HG03103 (cell line): Measurements from ENCODE around the gene ITGA1.
"Not testable (repeated sequence)": the region's sequence is repeated elsewhere in the genome, so short reads cannot be mapped to it uniquely, and the experiment has no call there.

ENCODE experiments used
- ATAC-seq: cut with Tn5 transposase; IDR thresholded peaks from one replicate; pipeline ENCODE4 v1.9.1; 2021; ENCODE audit warnings: low read depth; ENCODE audit not compliant: unreplicated experiment

Gene ITGA1

GRCh38 chr5:52825826-52826225 is 38.1 kb downstream of the ITGA1 start:
- ATAC-seq, result peak; percentile 80

DNA sequence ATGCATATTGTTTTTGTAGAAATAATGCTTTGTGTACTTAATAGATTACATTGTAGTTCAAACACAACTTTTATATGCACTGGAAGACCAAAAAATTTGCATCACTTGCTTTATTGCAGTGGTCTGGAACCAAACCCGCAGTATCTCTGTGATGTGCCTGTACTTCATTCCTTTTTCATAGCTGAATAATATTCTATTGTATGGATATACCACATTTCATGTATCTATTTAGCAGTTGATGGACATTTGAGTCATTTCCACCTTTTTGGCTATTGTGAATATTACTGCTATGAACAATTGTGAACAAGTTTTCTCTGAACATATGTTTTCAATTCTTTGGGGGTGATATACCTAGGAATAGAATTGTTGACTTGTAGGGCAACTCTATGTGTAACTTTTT is 40.1 kb downstream of the ITGA1 start:
- no peak for ATAC-seq

DNA sequence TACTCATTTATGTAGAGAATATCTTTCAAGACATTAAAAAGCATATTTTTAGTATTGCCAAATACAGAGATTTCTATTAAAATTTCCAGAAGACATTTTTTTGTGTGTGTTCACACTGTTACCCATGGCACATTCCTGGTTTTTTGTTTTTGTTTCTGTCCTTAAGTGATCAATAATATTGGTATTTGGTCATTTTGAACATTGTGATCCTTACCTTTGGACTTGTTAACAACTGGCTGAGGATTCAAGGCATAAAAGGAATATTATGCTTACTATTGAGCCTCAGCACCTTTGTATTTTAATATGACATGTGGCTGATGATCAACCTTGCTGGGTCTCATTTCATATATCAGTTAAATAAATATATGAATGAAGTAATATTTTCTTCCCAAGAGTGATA is 41.9 kb downstream of the ITGA1 start:
- no peak for ATAC-seq

GRCh38 chr5:52830650-52831049 is 42.9 kb downstream of the ITGA1 start:
- ATAC-seq, result no peak

DNA sequence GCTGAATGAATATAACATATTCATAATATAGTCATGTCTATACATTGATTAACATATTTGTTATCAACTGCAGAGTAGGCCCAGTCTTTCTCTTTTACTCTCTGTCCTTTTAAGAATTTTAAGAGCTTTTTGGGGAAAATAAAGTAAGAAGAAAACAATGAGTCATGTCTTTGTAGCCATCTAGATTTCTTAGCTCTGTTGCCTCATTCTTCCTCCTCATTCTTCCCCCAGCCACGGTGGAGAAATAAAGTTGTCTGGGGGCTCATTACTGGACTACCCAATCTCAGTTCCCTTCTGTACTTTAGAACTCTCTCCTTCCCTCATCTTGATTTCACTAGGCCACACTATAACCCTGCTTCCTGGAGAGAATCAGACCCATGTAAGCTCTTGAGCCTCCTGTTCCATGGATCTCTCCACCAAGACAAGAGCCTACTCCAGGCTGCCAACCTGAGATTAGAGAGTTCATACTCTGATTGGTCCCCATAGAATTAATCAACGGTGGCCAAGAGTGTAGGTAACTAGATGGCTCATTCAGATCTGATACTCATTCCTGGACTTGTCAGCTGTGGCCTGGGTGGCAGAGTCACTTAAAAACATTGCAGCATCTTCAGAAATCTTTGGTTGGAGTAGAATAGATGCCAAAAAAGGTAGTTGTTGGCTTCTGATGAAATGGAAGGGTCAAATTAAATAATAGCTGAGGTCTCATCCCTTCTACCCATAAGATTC is 44.2 kb downstream of the ITGA1 start:
- no peak for ATAC-seq

- no peak for ATAC-seq
Measured at GRCh38 chr5:52834320-52834719, 46.6 kb downstream of the ITGA1 start.

DNA sequence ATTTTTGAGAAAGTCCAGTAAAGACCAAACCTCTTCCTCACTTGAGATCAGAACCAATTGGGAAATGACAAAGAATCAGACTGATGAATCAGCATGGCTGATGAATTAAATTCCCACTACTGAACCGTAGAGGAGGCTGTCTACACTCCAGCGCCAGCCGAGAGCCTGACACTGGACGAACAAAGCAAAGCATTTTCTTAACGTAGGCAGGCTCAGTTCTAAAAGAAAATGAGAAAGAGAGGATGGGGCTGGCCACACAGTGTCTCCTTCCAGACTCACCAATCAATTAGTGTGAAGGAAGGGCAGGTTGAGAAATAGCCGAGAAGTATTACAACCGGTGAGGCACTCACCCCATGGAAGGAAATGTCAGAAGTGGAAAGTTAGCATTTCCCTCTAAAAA is 49.4 kb downstream of the ITGA1 start:
- ATAC-seq, result no peak

GRCh38 chr5:52837591-52838001 is 49.9 kb downstream of the ITGA1 start:
- ATAC-seq, result no peak

GRCh38 chr5:52838326-52839015 is 50.8 kb downstream of the ITGA1 start:
- ATAC-seq, result no peak

- no peak for ATAC-seq
Measured at GRCh38 chr5:52839285-52839684, 51.6 kb downstream of the ITGA1 start.

DNA sequence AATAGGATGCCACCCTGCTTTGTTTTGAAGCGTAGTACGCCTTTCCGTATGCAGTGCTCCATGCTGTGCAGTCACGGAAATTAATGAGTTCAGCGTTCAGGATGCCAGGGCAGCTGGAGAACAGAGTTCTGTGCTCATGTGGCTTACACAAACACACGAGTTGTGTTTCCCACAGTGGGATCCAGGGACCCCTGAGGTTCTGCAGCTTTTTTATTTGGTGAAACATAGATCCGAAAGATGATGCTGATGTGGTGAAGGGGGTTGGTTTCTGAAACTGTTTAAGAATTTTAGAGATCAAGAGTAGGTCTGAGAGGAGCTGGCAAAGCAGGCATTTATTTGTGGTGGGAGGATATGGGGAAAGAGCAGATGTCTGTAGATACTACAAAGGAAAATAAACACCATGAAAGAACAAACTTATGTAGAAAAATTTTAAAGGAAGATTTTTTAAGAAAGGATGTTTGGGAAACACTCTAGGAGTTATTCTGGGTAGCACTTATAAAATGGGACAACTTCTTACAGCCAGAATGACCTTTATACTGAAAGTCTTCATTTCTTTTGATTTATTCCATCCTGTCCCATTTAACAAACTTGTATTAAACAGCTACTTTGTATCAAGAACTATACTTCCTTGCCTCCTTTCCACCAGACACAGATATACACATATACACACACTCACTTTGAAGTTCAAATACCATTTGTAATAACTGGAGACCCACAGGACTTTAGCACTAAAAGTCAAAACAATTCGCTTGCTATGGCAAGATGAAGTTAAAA is 52.7 kb downstream of the ITGA1 start:
- no peak for ATAC-seq

- no peak for ATAC-seq
Measured at GRCh38 chr5:52841114-52841513, 53.4 kb downstream of the ITGA1 start.

- ATAC-seq, result no peak
Measured at GRCh38 chr5:52842111-52842510, 54.4 kb downstream of the ITGA1 start.

- ATAC-seq, result no peak
Measured at GRCh38 chr5:52844885-52845284, 57.2 kb downstream of the ITGA1 start.

DNA sequence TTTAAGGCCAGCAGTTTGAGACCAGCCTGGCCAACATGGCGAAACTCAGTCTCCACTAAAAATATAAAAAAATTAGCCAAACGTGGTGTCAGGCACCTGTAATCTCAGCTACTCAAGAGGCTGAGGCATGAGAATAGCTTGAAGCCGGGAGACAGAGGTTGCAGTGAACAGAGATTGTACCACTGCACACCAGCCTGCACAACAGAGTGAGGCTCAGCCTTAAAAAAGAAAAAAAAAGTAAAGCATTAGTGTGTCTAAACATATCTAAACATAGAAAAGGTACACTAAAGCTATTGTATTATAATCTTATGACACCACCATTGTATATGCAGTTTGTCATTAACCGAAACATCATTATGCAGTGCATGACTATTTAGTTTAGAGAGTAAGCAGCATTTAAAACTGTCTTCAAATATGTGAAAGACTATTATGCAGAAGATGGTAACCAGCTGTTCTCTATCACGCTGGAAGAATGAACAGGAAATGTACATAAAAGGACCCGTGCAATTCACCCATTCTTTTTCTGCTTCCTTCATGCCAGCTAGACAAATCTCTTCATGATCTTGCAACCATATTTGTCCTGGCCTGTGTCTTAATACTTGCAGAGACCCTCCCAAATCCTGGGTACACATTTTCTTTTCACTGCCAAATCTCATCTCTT is 58.6 kb downstream of the ITGA1 start:
- ATAC-seq, result no peak

DNA sequence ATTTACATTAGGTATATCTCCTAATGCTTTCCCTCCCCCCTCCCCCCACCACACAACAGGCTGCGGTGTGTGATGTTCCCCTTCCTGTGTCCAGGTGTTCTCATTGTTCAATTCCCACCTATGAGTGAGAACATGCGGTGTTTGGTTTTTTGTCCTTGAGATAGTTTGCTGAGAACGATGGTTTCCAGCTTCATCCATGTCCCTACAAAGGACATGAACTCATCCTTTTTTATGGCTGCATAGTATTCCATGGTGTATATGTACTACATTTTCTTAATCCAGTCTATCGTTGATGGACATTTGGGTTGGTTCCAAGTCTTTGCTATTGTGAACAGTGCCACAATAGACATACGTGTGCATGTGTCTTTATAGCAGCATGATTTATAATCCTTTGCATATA is 61.0 kb downstream of the ITGA1 start:
- not testable (repeated sequence) for ATAC-seq

- ATAC-seq, result no peak
Measured at GRCh38 chr5:52849544-52849943, 61.8 kb downstream of the ITGA1 start.

DNA sequence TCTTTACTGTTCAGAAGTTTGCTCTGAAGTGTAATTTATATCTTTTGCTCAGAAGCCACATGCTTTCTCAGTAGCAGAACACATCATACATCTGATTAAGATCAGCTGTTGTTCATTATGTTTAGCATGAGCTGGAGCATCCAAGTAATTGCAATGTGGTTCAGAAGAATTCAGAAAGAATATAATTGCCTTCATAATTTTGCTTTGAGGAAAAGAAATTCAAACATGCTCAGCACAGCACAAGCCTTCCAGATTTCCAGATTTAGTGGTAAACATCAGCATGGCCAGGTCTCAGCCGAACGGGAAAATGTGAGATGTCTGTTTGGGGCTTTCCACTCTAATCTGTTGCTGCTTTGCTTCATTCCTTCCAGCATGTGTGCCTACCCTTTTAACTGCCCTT is 65.9 kb downstream of the ITGA1 start:
- ATAC-seq, result no peak

GRCh38 chr5:52854301-52854700 is 66.6 kb downstream of the ITGA1 start:
- no peak for ATAC-seq

- ATAC-seq, result no peak
Measured at GRCh38 chr5:52854949-52855348, 67.2 kb downstream of the ITGA1 start.

- peak; percentile 85 for ATAC-seq
Measured at GRCh38 chr5:52856564-52856963, 68.8 kb downstream of the ITGA1 start.
